GM11168 (cell line): ENCODE results near the gene SH3D19.
"Not testable (repeated sequence)": the region's sequence is repeated elsewhere in the genome, so short reads cannot be mapped to it uniquely, and the experiment has no call there.

Experiments
- in situ Hi-C: fragments of 300-500 bp; cut with MboI; formaldehyde crosslinking; loops from one replicate; pipeline ENCODE4 v1.12.0; 2022; ENCODE audit warnings: low sequenced_read_pairs; ENCODE audit not compliant: unreplicated experiment

The SH3D19 gene

DNA sequence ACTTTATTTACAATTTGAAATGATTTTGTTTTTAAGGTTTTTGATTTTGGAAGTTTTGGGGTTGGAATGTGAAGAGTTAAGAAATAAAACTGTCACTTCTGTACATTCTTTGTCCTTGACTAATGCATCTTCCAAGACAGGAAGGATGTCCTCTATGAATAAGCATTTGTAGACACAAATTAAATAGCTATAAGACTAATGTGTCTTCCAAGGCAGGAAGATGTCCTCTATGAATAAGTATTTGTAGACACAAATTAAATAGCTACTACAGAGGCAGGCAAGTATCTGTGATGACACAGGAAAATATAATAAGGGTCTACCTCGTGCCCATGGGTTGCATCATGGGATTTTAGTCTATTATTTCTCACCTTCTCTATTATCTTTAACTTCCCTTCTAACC lies 33.9 kb downstream of the SH3D19 start:
- in situ Hi-C loops = no loop called here

DNA sequence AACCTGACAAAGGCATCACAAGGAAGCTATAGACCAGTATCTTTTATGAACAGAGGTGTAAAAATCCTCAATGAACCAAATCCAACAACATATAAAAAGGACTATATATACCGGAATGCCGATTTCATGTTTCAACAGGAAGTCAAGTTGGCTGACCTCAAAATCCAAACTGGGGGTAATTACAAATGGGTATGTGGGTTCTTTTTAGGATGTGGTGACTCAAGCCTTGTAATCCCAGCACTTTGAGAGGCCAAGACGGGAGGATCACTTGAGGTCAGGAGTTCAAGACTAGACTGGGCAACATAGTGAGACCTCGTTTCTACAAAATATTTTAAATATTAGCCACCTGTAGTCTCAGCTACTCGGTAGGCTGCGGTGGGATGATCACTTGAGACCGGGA lies 38.0 kb downstream of the SH3D19 start:
- in situ Hi-C loops = no loop called here

DNA sequence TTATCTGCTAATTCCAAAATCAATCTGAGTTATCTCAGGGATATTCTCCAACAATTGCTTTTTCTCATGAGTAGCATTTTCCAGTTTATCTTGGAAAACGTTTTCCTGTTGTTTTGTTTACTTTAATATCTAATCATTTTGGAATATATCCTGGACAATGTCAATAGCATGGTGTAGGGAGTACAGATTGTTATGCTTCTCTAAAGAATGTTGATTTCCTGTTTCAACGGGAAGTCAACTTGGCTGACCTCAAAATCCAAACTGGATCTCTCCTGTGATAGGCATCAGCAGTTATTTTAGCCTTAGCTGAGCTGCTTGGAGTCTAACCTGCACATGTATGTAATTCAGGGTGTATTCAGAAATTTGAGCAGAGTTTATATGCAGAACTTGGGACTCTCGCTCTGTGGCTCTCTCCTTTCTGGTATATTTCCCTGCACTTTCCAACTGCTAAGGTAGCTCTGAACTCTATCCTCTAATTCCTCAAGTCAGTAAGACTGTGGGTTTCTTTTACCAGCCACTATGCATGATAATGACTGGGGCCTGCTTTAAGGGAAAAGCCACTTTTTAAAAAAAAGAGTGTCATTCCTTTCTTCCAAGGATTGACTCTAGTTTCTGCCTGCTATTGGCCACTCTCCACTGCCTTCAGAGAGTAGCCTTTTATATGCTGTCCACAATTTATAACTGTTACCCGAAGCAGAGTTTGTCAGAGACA lies 40.7 kb downstream of the SH3D19 start:
- in situ Hi-C loops = no loop called here

- in situ Hi-C loops = no loop called here
Measured at GRCh38 chr4:151276787-151277562, 48.4 kb downstream of the SH3D19 start, which contains the start of gene PRSS48. PRSS48 (plus strand) TSS chr4:151277161; CDS start chr4:151277173, 12 bp downstream.

DNA sequence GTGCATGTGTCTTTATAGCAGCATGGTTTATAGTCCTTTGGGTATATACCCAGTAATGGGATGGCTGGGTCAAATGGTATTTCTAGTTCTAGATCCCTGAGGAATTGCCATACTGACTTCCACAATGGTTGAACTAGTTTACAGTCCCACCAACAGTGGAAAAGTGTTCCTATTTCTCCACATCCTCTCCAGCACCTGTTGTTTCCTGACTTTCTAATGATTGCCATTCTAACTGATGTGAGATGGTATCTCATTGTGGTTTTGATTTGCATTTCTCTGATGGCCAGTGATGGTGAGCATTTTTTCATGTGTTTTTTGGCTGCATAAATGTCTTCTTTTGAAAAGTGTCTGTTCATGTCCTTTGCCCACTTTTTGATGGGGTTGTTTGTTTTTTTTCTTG lies 56.5 kb downstream of the SH3D19 start:
- in situ Hi-C loops = not testable (repeated sequence)

DNA sequence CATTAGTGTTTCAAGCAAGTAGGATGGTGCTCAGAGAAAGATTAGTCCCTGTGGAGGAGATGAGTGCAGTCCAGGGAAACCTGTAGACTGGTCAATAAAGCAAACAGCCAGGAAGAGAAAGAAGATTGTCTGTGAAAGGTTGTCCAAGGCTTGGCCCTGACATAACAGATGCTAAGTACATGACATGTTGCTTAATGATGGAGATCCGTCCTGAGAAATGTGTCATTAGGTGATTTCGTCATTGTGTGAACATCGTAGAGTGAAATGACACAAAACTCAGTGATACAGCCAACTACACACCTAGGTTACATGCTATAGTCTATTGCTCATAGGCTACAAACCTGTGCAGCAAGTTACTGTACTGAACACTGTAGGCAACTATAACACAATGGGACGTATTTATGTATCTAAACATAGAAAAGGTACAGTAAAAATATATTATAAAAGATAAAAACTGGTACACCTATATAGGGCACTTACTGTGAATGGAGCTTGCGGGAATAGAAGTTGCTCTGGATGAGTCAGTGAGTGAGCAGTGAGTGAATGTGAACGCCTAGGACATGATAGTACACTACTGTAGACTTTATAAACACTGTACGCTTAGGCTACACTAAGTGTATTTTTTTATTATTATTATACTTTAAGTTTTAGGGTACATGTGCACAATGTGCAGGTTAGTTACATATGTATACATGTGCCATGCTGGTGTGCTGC lies 57.4 kb downstream of the SH3D19 start:
- in situ Hi-C loops = no loop called here

- in situ Hi-C loops = no loop called here
Measured at GRCh38 chr4:151267104-151267503, 58.3 kb downstream of the SH3D19 start.

- in situ Hi-C loops = no loop called here
Measured at GRCh38 chr4:151266497-151266896, 58.9 kb downstream of the SH3D19 start.

GRCh38 chr4:151263455-151263854 lies 62.0 kb downstream of the SH3D19 start:
- in situ Hi-C loops = no loop called here

GRCh38 chr4:151260526-151260925 lies 64.9 kb downstream of the SH3D19 start:
- in situ Hi-C loops = no loop called here

GRCh38 chr4:151259752-151260151 lies 65.7 kb downstream of the SH3D19 start:
- in situ Hi-C loops = no loop called here

GRCh38 chr4:151257704-151258103 lies 67.7 kb downstream of the SH3D19 start:
- in situ Hi-C loops = no loop called here

- in situ Hi-C loops = no loop called here
Measured at GRCh38 chr4:151256134-151256533, 69.3 kb downstream of the SH3D19 start.

DNA sequence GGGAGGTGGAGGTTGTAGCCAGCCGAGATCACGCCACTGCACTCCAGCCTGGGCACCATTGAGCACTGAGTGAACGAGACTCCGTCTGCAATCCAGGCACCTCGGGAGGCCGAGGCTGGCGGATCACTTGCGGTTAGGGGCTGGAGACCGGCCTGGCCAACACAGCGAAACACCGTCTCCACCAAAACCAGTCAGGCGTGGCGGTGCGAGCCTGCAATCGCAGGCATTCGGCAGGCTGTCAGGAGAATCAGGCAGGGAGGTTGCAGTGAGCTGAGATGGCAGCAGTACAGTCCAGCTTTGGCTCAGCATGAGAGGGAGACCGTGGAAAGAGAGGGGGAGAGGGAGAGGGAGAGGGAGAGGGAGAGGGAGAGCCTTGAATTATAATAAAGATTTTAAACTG lies 69.7 kb downstream of the SH3D19 start:
- in situ Hi-C loops = not testable (repeated sequence)

DNA sequence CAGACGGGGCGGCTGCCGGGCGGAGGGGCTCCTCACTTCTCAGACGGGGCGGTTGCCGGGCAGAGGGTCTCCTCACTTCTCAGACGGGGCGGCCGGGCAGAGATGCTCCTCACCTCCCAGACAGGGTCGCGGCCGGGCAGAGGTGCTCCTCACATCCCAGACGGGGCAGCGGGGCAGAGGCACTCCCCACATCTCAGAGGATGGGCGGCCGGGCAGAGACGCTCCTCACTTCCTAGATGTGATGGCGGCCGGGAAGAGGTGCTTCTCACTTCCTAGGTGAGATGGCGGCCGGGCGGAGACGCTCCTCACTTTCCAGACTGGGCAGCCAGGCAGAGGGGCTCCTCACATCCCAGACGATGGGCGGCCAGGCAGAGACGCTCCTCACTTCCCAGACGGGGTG lies 70.2 kb downstream of the SH3D19 start:
- in situ Hi-C loops = not testable (repeated sequence)

DNA sequence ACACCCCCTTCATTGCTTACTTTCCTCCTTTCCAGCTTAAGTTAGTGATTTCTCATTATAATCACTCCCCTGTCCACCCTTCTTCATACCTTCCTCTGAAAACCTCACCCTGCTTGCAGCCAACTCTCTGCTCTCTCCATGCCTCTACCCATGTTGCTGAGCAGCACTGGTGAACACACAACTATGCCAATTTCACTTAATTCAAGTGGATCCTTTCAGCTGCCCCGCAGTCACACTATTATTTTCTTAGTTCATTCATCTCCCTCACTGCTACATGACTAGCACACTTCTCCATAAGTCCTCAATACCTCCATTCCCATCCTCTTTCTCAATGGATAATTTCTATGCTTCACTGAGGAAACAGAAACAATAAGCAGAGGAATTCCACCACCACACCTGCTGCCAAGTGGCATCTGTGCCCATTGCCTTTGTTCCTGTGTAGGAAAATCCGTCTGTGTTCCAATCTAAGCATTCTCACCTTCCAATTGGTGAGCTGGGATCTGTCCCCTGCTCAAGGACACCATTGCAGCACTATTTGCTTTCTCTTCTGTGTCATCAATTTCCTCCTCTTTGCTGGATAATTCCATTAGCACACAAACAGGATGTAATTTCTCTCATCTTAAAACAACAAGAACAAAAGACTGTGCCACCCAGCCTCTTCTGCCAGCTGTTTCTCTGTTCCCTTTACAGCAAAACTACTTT lies 73.7 kb downstream of the SH3D19 start:
- in situ Hi-C loops = no loop called here

DNA sequence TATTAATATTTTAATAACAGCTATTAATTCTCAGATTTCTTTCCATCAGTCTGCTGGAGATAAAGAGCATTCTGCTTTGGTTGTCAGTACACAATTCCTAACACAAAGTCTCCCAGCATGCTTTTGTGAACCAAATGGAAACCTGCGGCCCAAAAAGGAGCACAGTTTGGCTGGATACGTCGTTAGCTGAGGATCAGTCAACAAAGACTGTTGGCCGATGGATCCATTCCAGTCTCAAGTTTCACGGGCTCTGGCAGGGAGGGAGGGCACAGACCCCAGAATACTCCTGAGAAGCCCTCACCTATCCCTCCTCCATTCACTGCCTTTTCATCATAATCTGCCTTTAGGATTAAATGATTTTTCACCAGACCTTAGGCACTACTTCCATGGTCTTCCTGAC lies 74.7 kb downstream of the SH3D19 start:
- in situ Hi-C loops = no loop called here

- in situ Hi-C loops = no loop called here
Measured at GRCh38 chr4:151248519-151248918, 76.9 kb downstream of the SH3D19 start.

- in situ Hi-C loops = no loop called here
Measured at GRCh38 chr4:151247395-151247794, 78.0 kb downstream of the SH3D19 start.

DNA sequence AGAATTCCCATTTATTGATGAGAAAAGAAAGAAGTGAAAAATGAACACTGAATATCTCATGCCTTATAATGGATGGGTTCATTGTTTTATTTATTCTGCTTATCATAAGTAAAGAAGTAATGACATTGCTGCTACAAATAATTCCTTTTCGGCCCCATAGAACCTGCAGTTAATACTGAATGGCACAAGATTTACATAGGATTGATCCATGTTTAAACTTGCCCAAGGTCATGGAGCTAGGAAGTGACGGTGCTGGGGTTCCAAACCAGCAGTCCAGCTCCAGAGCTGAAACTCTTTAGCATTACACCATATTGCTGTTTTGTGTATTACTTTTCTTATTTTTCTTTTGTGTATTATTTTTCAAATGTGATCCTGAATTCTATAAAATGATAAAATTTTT lies 78.7 kb downstream of the SH3D19 start:
- in situ Hi-C loops = no loop called here
